Measurements from ENCODE around the gene LEAP2.

DNA sequence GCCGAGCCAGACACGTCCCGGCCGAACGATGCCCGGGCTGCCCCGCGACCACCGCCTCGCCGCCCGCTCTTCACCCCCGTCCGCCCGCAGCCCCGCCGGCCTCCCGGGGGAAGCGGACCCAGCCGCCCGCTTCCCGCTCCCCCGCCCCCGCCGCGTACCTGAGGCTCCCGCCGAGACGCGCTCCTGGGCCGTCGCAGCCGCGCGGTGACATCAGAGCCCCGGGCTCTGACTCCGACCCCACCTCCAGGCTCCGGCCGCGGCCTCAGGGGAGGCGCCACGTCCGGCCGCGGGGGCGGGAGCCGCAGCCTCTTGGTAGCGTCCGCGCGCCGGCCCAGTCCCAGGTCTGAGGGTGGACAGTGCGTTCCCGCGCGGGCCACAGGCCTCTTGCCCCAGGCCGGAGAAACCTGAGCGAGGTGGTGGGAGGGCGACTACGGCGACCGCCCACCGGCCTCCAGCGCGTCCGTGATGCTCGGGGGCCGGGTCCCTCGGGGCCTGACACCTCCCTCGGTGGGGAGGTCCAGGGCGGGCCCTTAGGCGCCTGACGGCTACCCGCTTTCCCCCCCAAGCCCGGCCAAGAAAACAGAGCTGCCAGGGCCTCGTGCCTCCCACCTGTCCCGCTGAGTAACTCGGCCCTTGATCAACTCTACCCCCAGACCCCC lies 42.9 kb upstream of the LEAP2 start, which contains the start of gene SHROOM1:
- no peak for TF ChIP-seq CTCF (conservative IDR thresholded peaks at IDR 0.05 in 1 of 2, IDR thresholded peaks at IDR 0.05 in 1 of 2; ENCODE audit: low read depth in 1 of 2, low read length in 2 of 2)
- TF ChIP-seq EZH2 (IDR thresholded peaks at IDR 0.05; ENCODE audit: low read length, missing control alignments) = no peak
